Activated CD4-positive, alpha-beta memory T cell treated with anti-CD3 and anti-CD28 coated beads, Interleukin-2, amount 10 ng/mL, durations not matched to agents 7 days and 5 days (primary cell): ENCODE data around the gene PIERCE2. TPM values are rescaled to one million over a fixed set of nuclear protein-coding genes. Genes with fewer than 3 reads are reported as not detected.
"Not testable (repeated sequence)": the region's sequence is repeated elsewhere in the genome, so short reads cannot be mapped to it uniquely, and the experiment has no call there.

Experiments used
- CTCF ChIA-PET: fragments of 350-600 bp; sonication (Branson Sonifier 250); formaldehyde crosslinking; loops from one replicate; lab custom pipeline; 2021; ENCODE audit warnings: antibody characterized with exemption, inconsistent platforms; lab: Charles Lee
- POLR2A ChIA-PET: fragments of 350-600 bp; sonication (Branson Sonifier 250); formaldehyde crosslinking; loops from one replicate; lab custom pipeline; 2021; ENCODE audit warnings: antibody characterized with exemption; lab: Charles Lee
- DNase-seq: peaks from one replicate; pipeline ENCODE4 v3.0.0-alpha.2; 2020
- H3K27ac Mint-ChIP-seq: one replicate; pipeline ENCODE4 v1.8.0; 2021; ENCODE audit warnings: mild to moderate bottlenecking, mixed read lengths
- H3K27me3 Mint-ChIP-seq: one replicate; pipeline ENCODE4 v1.8.0; 2021; ENCODE audit warnings: mixed read lengths
- H3K36me3 Mint-ChIP-seq: one replicate; pipeline ENCODE4 v1.8.0; 2021; ENCODE audit warnings: low read depth, mixed read lengths
- H3K4me1 Mint-ChIP-seq: one replicate; pipeline ENCODE4 v1.8.0; 2021; ENCODE audit warnings: mixed read lengths
- H3K4me3 Mint-ChIP-seq: one replicate; pipeline ENCODE4 v1.8.0; 2021; ENCODE audit warnings: mild to moderate bottlenecking, mixed read lengths
- H3K9me3 Mint-ChIP-seq: one replicate; pipeline ENCODE4 v1.8.0; 2021; ENCODE audit warnings: mixed read lengths
- total RNA-seq, 2 experiments: library from RNA; stranded (reverse); gene quantifications; one replicate each; pipeline ENCODE4 v1.2.3, GENCODE V29; 2021

The PIERCE2 gene
- total RNA-seq, 2 experiments from 2014 or later = not detected

- no peaks in the 10 kb centered on the region for H3K27me3 Mint-ChIP-seq
- ChIA-PET POLR2A (interaction anchor here (2.9 kb wide), 1 partner anchor 10 kb away, joined by 16 read pairs; the partner anchor contains the start of genes CCPG1 and PIERCE2), CTCF (interaction anchor here (2.8 kb wide), 1 partner anchor 10 kb away, joined by 9 read pairs; the partner anchor contains the start of genes CCPG1 and PIERCE2)
- peaks cover 15% of the 10 kb centered on the region for H3K4me1 Mint-ChIP-seq
- H3K27ac Mint-ChIP-seq = no peak overlapping the region
- no peak for DNase-seq
- peaks cover 36% of the 10 kb centered on the region for H3K36me3 Mint-ChIP-seq
- H3K4me3 Mint-ChIP-seq = no peak overlapping the region
- peaks cover 10% of the 10 kb centered on the region for H3K9me3 Mint-ChIP-seq
These were observed 10.1 kb upstream of the PIERCE2 start for GRCh38 chr15:55398243-55398642.

DNA sequence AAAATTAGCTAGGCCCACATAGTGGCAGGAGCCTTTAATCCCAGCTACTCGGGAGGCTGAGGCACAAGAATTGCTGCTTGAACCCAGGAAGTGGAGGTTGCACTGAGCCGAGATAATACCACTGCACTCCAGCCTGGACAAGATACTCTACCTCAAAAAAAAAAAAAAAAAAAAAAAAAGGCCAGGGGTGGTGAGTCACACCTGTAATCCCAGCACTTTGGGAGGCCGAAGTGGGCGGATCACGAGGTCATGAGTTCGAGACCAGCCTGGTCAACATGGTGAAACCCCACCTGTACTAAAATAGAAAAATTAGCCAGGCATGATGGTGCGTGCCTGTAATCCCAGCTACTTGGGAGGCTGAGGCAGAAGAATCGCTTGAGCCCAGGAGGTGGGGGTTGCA lies 8.2 kb upstream of the PIERCE2 start:
- not testable (repeated sequence) for DNase-seq, H3K4me3 Mint-ChIP-seq, H3K27me3 Mint-ChIP-seq, H3K27ac Mint-ChIP-seq, H3K9me3 Mint-ChIP-seq
- ChIA-PET POLR2A (interaction anchor here (1.2 kb wide), 1 partner anchor 9 kb away, joined by 3 read pairs; the partner anchor contains the start of gene PIERCE2), CTCF (interaction anchor here (0.6 to 2.8 kb wide), 2 partner anchors 8 to 368 kb away, joined by 5 to 9 read pairs; partner anchors contain the start of genes CCPG1 and PIERCE2)
- H3K36me3 Mint-ChIP-seq = peaks cover 30% of the 10 kb centered on the region
- H3K4me1 Mint-ChIP-seq = peaks cover 29% of the 10 kb centered on the region

GRCh38 chr15:55401786-55402246 lies 6.5 kb upstream of the PIERCE2 start:
- ChIA-PET CTCF (interaction anchor here (1.9 kb wide), 1 partner anchor 37 kb away, joined by 7 read pairs; no protein-coding TSS in a partner anchor), POLR2A (interaction anchor here (1.5 kb wide), 1 partner anchor 82 kb away, joined by 5 read pairs; the partner anchor contains the start of genes PIGB and PIGBOS1)
- H3K36me3 Mint-ChIP-seq = peaks cover 18% of the 10 kb centered on the region
- H3K27me3 Mint-ChIP-seq = no peaks in the 10 kb centered on the region
- H3K9me3 Mint-ChIP-seq = peaks cover 4% of the 10 kb centered on the region
- H3K4me1 Mint-ChIP-seq = peaks cover 37% of the 10 kb centered on the region
- no peak overlapping the region for H3K27ac Mint-ChIP-seq
- H3K4me3 Mint-ChIP-seq = no peak overlapping the region
- no peak for DNase-seq

DNA sequence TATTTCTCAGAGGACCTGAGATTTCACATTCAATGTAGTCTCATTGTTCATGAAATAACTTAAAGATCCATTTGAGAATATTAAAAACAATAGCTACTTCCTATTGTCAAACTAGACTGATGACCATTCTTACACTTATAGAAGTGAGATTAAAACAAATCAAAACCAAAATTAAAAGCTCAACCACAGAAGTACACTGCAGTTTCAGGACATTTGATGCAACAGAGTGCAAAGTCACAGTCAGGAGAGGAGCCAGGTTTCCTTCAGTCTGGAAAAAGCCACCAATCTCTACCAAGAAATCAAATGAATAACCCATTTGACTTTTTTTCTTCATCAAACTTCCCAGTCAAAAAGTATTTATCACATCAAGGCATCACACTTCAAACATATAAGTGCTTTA lies 5.6 kb upstream of the PIERCE2 start:
- Mint-ChIP-seq H3K36me3 (peaks cover 13% of the 10 kb centered on the region), H3K4me1 (peaks cover 41% of the 10 kb centered on the region), H3K27ac (peak overlapping the region; percentile 43), H3K9me3 (no peaks in the 10 kb centered on the region), H3K27me3 (no peaks in the 10 kb centered on the region), H3K4me3 (no peak overlapping the region)
- no peak for DNase-seq
- POLR2A ChIA-PET = interaction anchor here (1.5 kb wide), 1 partner anchor 83 kb away, joined by 5 read pairs; the partner anchor contains the start of genes PIGB and PIGBOS1
- CTCF ChIA-PET = interaction anchor here (1.9 kb wide), 1 partner anchor 36 kb away, joined by 7 read pairs; no protein-coding TSS in a partner anchor

DNA sequence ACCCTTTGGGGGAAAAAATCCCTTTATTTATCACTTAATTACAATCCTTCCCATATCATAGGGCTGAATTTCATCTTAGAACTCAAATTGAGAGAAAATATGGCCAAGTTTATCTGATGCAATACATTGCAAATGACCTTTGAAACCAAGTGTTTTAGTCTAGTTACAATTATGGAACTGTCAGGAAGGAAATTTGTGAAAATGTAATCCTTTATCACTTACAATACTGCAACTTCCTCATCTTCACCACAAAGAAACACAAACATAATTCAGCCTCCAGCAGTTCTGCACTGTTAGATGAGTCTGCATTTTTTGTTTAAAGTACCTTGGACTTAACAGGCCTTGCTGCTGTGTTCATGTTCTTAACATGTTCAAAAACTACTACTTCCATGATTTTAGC lies 4.8 kb upstream of the PIERCE2 start:
- Mint-ChIP-seq H3K4me1 (peaks cover 43% of the 10 kb centered on the region), H3K9me3 (no peaks in the 10 kb centered on the region), H3K4me3 (no peak overlapping the region), H3K27ac (peak overlapping the region; percentile 45), H3K36me3 (peaks cover 10% of the 10 kb centered on the region), H3K27me3 (no peaks in the 10 kb centered on the region)
- POLR2A ChIA-PET = interaction anchor here (1.0 to 2.8 kb wide), 2 partner anchors 84 to 87 kb away, joined by 6 to 11 read pairs; partner anchors contain the start of genes PIGB and PIGBOS1
- DNase-seq = no peak
- CTCF ChIA-PET = no interaction called here

- CTCF ChIA-PET = interaction anchor here (0.8 to 2.6 kb wide), 15 partner anchors 9 to 210 kb away, joined by 3 to 25 read pairs (median 6); partner anchors contain the start of genes PIGB, PIGBOS1 and RSL24D1
- Mint-ChIP-seq H3K4me3 (peak overlapping the region; percentile 91), H3K36me3 (no peaks in the 10 kb centered on the region), H3K4me1 (peaks cover 40% of the 10 kb centered on the region), H3K9me3 (no peaks in the 10 kb centered on the region), H3K27me3 (no peaks in the 10 kb centered on the region), H3K27ac (peak overlapping the region; percentile 86)
- no peak for DNase-seq
- POLR2A ChIA-PET = interaction anchor here (0.6 to 4.4 kb wide), 9 partner anchors 11 to 216 kb away, joined by 3 to 46 read pairs (median 4); partner anchors contain the start of genes PIGB, PIGBOS1 and RSL24D1
These were observed 740 bp upstream of the PIERCE2 start for GRCh38 chr15:55407498-55408011.

DNA sequence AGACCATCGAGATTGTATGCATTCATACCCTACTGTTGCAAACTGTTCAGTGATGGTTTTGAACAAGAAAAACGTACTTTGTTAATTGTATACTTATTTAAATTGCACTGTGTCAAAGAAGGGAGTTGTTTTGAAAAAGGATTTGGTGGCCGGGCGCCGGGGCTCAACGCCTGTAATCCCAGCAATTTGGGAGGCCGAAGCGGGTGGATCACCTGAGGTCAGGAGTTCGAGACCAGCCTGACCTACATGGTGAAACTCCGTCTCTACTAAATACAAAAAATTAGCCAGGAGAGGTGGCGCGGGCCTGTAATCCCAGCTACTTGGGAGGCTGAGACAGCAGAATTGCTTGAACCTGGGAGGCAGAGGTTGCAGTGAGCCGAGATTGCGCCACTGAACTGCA lies 681 bp downstream of the PIERCE2 start:
- POLR2A ChIA-PET = interaction anchor here (0.8 to 4.4 kb wide), 11 partner anchors 9 to 212 kb away, joined by 3 to 46 read pairs (median 5); partner anchors contain the start of genes PIGB, PIGBOS1 and RSL24D1
- peaks cover 26% of the 10 kb centered on the region for H3K4me1 Mint-ChIP-seq
- DNase-seq, H3K9me3 Mint-ChIP-seq, H3K36me3 Mint-ChIP-seq, H3K27me3 Mint-ChIP-seq: not testable (repeated sequence)
- CTCF ChIA-PET = interaction anchor here (0.5 to 2.6 kb wide), 24 partner anchors 9 to 232 kb away, joined by 3 to 25 read pairs (median 4); partner anchors contain the start of genes PIGB, PIGBOS1 and RSL24D1
- H3K4me3 Mint-ChIP-seq = peak overlapping the region; percentile 91
- H3K27ac Mint-ChIP-seq = peak overlapping the region; percentile 86

DNA sequence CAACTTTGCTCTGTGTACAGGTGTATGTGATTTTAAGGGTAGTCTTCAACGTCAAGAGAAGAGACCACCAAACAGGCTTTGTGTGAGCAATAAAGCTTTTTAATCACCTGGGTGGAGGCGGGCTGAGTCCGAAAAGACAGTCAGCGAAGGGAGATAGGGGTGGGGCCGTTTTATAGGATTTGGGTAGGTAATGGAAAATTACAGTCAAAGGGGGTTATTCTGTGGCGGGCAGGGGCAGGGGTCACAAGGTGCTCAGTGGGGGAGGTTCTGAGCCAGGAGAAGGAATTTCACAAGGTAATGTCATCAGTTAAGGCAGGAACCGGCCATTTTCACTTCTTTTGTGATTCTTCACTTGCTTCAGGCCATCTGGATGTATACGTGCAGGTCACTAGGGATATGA lies 9.4 kb downstream of the PIERCE2 start:
- POLR2A ChIA-PET, H3K9me3 Mint-ChIP-seq, H3K4me1 Mint-ChIP-seq, H3K4me3 Mint-ChIP-seq, H3K27me3 Mint-ChIP-seq, DNase-seq, H3K36me3 Mint-ChIP-seq, H3K27ac Mint-ChIP-seq: not testable (repeated sequence)
- CTCF ChIA-PET = interaction anchor here (0.7 to 1.1 kb wide), 2 partner anchors 9 to 17 kb away, joined by 3 to 5 read pairs; partner anchors contain the start of genes CCPG1 and PIERCE2

DNA sequence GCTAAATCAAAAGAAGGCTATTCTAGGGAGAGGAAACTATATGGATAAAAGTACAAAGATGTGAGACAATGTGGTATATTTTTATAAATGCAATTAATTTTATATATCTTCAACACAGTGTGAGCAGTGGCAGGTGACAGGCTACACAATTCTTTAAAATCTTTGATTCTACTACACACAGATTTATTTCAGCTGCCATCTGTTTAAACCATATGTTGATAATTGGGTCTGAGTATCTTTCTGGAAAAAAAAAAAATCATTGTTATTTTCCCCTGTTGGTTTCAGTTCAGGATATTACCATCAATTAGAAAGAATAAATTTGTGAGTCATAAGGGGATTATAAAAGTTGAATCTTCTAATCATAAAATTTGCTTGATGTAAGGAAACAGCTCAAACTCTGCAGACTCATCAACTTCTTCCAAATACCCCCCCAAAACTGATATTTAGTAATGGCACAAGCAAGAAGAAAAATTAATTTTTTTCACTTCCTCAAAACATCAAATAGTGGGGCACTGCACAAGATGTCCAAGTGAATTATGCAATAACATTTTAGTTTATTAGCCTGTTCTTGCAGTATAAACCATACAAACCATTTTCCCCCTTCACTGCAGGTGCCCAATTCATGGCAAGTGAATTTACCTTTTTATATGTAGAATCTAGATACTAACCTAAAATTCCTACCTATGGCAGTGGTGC lies 12.0 kb downstream of the PIERCE2 start:
- Mint-ChIP-seq H3K27me3 (no peaks in the 10 kb centered on the region), H3K9me3 (no peaks in the 10 kb centered on the region), H3K4me1 (no peaks in the 10 kb centered on the region), H3K36me3 (no peaks in the 10 kb centered on the region), H3K4me3 (no peak overlapping the region), H3K27ac (no peak overlapping the region)
- ChIA-PET CTCF (no interaction called here), POLR2A (interaction anchor here (1.2 kb wide), 1 partner anchor 102 kb away, joined by 4 read pairs; the partner anchor contains the start of genes PIGB and PIGBOS1)
- no peak for DNase-seq

GRCh38 chr15:55422089-55422488 lies 13.8 kb downstream of the PIERCE2 start:
- no peaks in the 10 kb centered on the region for H3K36me3 Mint-ChIP-seq
- CTCF ChIA-PET = no interaction called here
- no peaks in the 10 kb centered on the region for H3K27me3 Mint-ChIP-seq
- DNase-seq = no peak
- no peak overlapping the region for H3K27ac Mint-ChIP-seq
- H3K4me3 Mint-ChIP-seq = no peak overlapping the region
- POLR2A ChIA-PET = no interaction called here
- H3K9me3 Mint-ChIP-seq = no peaks in the 10 kb centered on the region
- H3K4me1 Mint-ChIP-seq = no peaks in the 10 kb centered on the region

GRCh38 chr15:55434989-55435825 lies 26.9 kb downstream of the PIERCE2 start:
- DNase-seq = no peak
- H3K4me3 Mint-ChIP-seq = no peak overlapping the region
- CTCF ChIA-PET = interaction anchor here (0.7 to 2.9 kb wide), 25 partner anchors 9 to 339 kb away, joined by 3 to 25 read pairs (median 4); partner anchors contain the start of genes CCPG1, PIERCE2, PIGB and PIGBOS1
- H3K36me3 Mint-ChIP-seq = no peaks in the 10 kb centered on the region
- POLR2A ChIA-PET = interaction anchor here (0.6 to 1.2 kb wide), 4 partner anchors 27 to 238 kb away, joined by 3 to 4 read pairs (median 4); partner anchors contain the start of genes CCPG1, PIERCE2 and RSL24D1
- H3K27me3 Mint-ChIP-seq = no peaks in the 10 kb centered on the region
- H3K27ac Mint-ChIP-seq = no peak overlapping the region
- H3K4me1 Mint-ChIP-seq = peaks cover 6% of the 10 kb centered on the region
- H3K9me3 Mint-ChIP-seq = no peaks in the 10 kb centered on the region

GRCh38 chr15:55443141-55443540 lies 34.8 kb downstream of the PIERCE2 start:
- H3K4me3 Mint-ChIP-seq, H3K27ac Mint-ChIP-seq, POLR2A ChIA-PET, DNase-seq, CTCF ChIA-PET, H3K27me3 Mint-ChIP-seq, H3K9me3 Mint-ChIP-seq, H3K4me1 Mint-ChIP-seq, H3K36me3 Mint-ChIP-seq: not testable (repeated sequence)
